Ascending aorta (tissue), 2 donors: ENCODE measurements around the gene LRATD1. TPM values are rescaled to one million over a fixed set of nuclear protein-coding genes. Genes with fewer than 3 reads are reported as not detected.

Experiments used
- DNase-seq, 2 donors: peaks; one replicate each; pipeline ENCODE4 v3.0.0-alpha.2; 2019; ENCODE audit warnings: low spot score in 2 of 2
- H3K27ac ChIP-seq, 2 donors: fragments of 200-600 bp; sonication (generic); one replicate each; pipeline ENCODE4 v1.5.1; 2016 to 2017; ENCODE audit warnings: mild to moderate bottlenecking in 1 of 2
- H3K27me3 ChIP-seq: fragments of 200-600 bp; sonication (generic); one replicate; pipeline ENCODE4 v1.5.1; 2017
- H3K36me3 ChIP-seq, 2 donors: fragments of 200-600 bp; sonication (generic); one replicate each; pipeline ENCODE4 v1.5.1; 2016
- H3K4me1 ChIP-seq, 2 donors: fragments of 200-600 bp; sonication (generic); one replicate each; pipeline ENCODE4 v1.5.1; 2016 to 2017; ENCODE audit warnings: mild to moderate bottlenecking in 1 of 2
- H3K4me3 ChIP-seq, 2 donors: fragments of 200-600 bp; sonication (generic); one replicate each; pipeline ENCODE4 v1.5.1; 2016 to 2017; ENCODE audit warnings: mild to moderate bottlenecking in 1 of 2
- H3K9me3 ChIP-seq, 2 donors: fragments of 200-600 bp; sonication (generic); one replicate each; pipeline ENCODE4 v1.5.1; 2016
- CTCF ChIP-seq, 3 experiments: fragments of 200-600 bp in 2 of 3; fragments of 450-650 bp in 1 of 3; sonication (generic) in 2 of 3; IDR thresholded peaks; one replicate each; pipeline ENCODE4 v1.5.1; 2016 to 2019; ENCODE audit warnings: antibody characterized with exemption in 3 of 3, mild to moderate bottlenecking in 1 of 3, moderate library complexity in 1 of 3
- intact Hi-C: fragments of 100-400 bp; cut with DNase I; formaldehyde crosslinking; loops from one replicate; pipeline ENCODE4 v1.15.1; 2023
- total RNA-seq: library from RNA; depleted of rRNA; stranded (reverse); fragments of >200 nt; gene quantifications from one replicate; pipeline ENCODE4 v1.1.0, GENCODE V29; 2016

The LRATD1 gene
- total RNA-seq, 1 donor from 2014 or later, result 5.7 TPM

GRCh38 chr2:14623237-14623636 lies 9.3 kb upstream of the LRATD1 start:
- Histone ChIP-seq H3K27ac (no peak overlapping the region), H3K9me3 (no peaks in the 10 kb centered on the region), H3K4me1 (no peaks in the 10 kb centered on the region), H3K4me3 (no peak overlapping the region), H3K36me3 (no peaks in the 10 kb centered on the region), H3K27me3 (no peaks in the 10 kb centered on the region)
- DNase-seq, result no peak
- intact Hi-C loops, result no loop called here
- no peak for TF ChIP-seq CTCF (IDR thresholded peaks at IDR 0.05)

GRCh38 chr2:14626873-14627272 lies 5.6 kb upstream of the LRATD1 start:
- TF ChIP-seq CTCF (IDR thresholded peaks at IDR 0.05), result no peak
- intact Hi-C loops, result no loop called here
- H3K27me3 ChIP-seq, result no peaks in the 10 kb centered on the region

GRCh38 chr2:14628901-14629300 lies 3.6 kb upstream of the LRATD1 start:
- Histone ChIP-seq H3K27ac (no peak overlapping the region), H3K4me1 (peaks cover 0 to 5% of the 10 kb centered on the region in 2 donors), H3K36me3 (no peaks in the 10 kb centered on the region), H3K9me3 (no peaks in the 10 kb centered on the region), H3K27me3 (no peaks in the 10 kb centered on the region), H3K4me3 (no peak overlapping the region)
- intact Hi-C loops, result no loop called here
- DNase-seq, result no peak
- no peak for TF ChIP-seq CTCF (IDR thresholded peaks at IDR 0.05)

More at GRCh38 chr2:14626873-14627272, 5.6 kb upstream of the LRATD1 start:
- H3K4me1 ChIP-seq, result no peaks in the 10 kb centered on the region
- no peak overlapping the region for H3K4me3 ChIP-seq
- H3K36me3 ChIP-seq, result no peaks in the 10 kb centered on the region
- no peak for DNase-seq
- H3K27ac ChIP-seq, result no peak overlapping the region
- no peaks in the 10 kb centered on the region for H3K9me3 ChIP-seq

GRCh38 chr2:14631406-14632040 lies 994 bp upstream of the LRATD1 start:
- no peaks in the 10 kb centered on the region for H3K36me3 ChIP-seq
- no peak for TF ChIP-seq CTCF (IDR thresholded peaks at IDR 0.05)
- H3K4me1 ChIP-seq, result peaks cover 0 to 11% of the 10 kb centered on the region in 2 donors
- H3K27me3 ChIP-seq, result no peaks in the 10 kb centered on the region
- intact Hi-C loops, result no loop called here
- no peak overlapping the region for H3K27ac ChIP-seq
- H3K9me3 ChIP-seq, result no peaks in the 10 kb centered on the region
- DNase-seq, result no peak
- H3K4me3 ChIP-seq, result no peak overlapping the region

- H3K27me3 ChIP-seq, result no peaks in the 10 kb centered on the region
- no peak overlapping the region for H3K27ac ChIP-seq
- DNase-seq, result no peak
- intact Hi-C loops, result no loop called here
- H3K4me1 ChIP-seq, result peaks cover 0 to 11% of the 10 kb centered on the region in 2 donors
- no peak for TF ChIP-seq CTCF (IDR thresholded peaks at IDR 0.05)
- no peaks in the 10 kb centered on the region for H3K9me3 ChIP-seq
- no peaks in the 10 kb centered on the region for H3K36me3 ChIP-seq
- H3K4me3 ChIP-seq, result peak overlapping the region; percentile 62 to 71
These were observed 544 bp downstream of the LRATD1 start for GRCh38 chr2:14633061-14633460.
